GM12878 (cell line): ENCODE measurements around the gene RANBP9. TPM values are rescaled to one million over a fixed set of nuclear protein-coding genes. Genes with fewer than 3 reads are reported as not detected.

ENCODE experiments used
- ATAC-seq: fragments of 200-7000 bp; cut with Tn5 transposase; 3 replicates; pipeline ENCODE4 v1.9.1; 2020; ENCODE audit warnings: mild to moderate bottlenecking, moderate library complexity
- BruUV-seq: library from RNA; stranded (reverse); fragments of 400-500 nt; replicated peaks from 2 replicates; lab custom pipeline; 2021; lab: Mats Ljungman, UMichigan
- CTCF ChIA-PET: fragments of 300-600 bp; sonication (Branson Sonifier 250); formaldehyde crosslinking; extraction: SDS; loops from one replicate; lab custom pipeline; 2021; ENCODE audit warnings: inconsistent platforms; lab: Yijun Ruan, JAX
- POLR2A ChIA-PET: fragments of 350-600 bp; formaldehyde crosslinking; extraction: SDS; loops from one replicate; lab custom pipeline; 2021; ENCODE audit warnings: inconsistent platforms; lab: Charles Lee
- RAD21 ChIA-PET: fragments of 300-600 bp; sonication (Branson Sonifier 250); formaldehyde crosslinking; loops from one replicate; lab custom pipeline; 2023; ENCODE audit warnings: antibody characterized with exemption; ENCODE audit not compliant: unreplicated experiment; lab: Charles Lee
- SMC1A ChIA-PET: fragments of 300-600 bp; sonication (Branson Sonifier 250); formaldehyde crosslinking; loops from one replicate; lab custom pipeline; 2023; ENCODE audit not compliant: unreplicated experiment, uncharacterized antibody; lab: Charles Lee
- DNase-seq: peaks from one replicate; pipeline ENCODE4 v3.0.0-alpha.2; 2011; ENCODE audit warnings: low read depth, low spot score
- FAIRE-seq: peaks from 3 replicates; lab custom pipeline; 2011; peaks lifted over from hg19 to GRCh38; lab: Jason Lieb, UNC
- H2AFZ ChIP-seq: 2 replicates; pipeline ENCODE4 v1.6.0; 2011; ENCODE audit warnings: low read depth, low read length, control low read depth; ENCODE audit not compliant: control insufficient read depth
- H3K27ac ChIP-seq: 2 replicates; pipeline ENCODE4 v1.5.1; 2011; ENCODE audit warnings: control low read depth; ENCODE audit not compliant: control insufficient read depth, insufficient read depth
- H3K27me3 ChIP-seq, 2 experiments: replicated peaks in 1 of 2; 2 replicates each; pipeline versions ENCODE4 v1.6.0 to v1.6.1; 2011; ENCODE audit warnings: low read length in 1 of 2; ENCODE audit not compliant: control insufficient read depth in 2 of 2, insufficient read depth in 2 of 2
- H3K36me3 ChIP-seq, 2 experiments: 2 replicates each; pipeline ENCODE4 v1.5.1; 2011; ENCODE audit warnings: low read length in 1 of 2; ENCODE audit not compliant: control insufficient read depth in 2 of 2, insufficient read depth in 2 of 2
- H3K4me1 ChIP-seq: 2 replicates; pipeline ENCODE4 v1.6.1; 2011; ENCODE audit warnings: mild to moderate bottlenecking, low read length, moderate library complexity, mixed read lengths; ENCODE audit not compliant: control insufficient read depth, insufficient read depth
- H3K4me2 ChIP-seq: 2 replicates; pipeline ENCODE4 v1.6.0; 2011; ENCODE audit warnings: control low read depth; ENCODE audit not compliant: control insufficient read depth, insufficient read depth
- H3K4me3 ChIP-seq: fragments of 200-600 bp; sonication (generic); 2 replicates; pipeline ENCODE4 v1.5.1; 2016
- H3K79me2 ChIP-seq: 2 replicates; pipeline ENCODE4 v1.6.0; 2011; ENCODE audit warnings: low read length; ENCODE audit not compliant: control insufficient read depth, insufficient read depth
- H3K9ac ChIP-seq: 2 replicates; pipeline ENCODE4 v1.8.0; 2011; ENCODE audit warnings: low read length, control low read depth, mixed read lengths; ENCODE audit not compliant: control insufficient read depth, insufficient read depth
- H3K9me3 ChIP-seq: replicated peaks from 3 replicates; pipeline ENCODE4 v1.5.1; 2011; ENCODE audit warnings: mild to moderate bottlenecking, low read length; ENCODE audit not compliant: control insufficient read depth, insufficient read depth
- H4K20me1 ChIP-seq: 2 replicates; pipeline ENCODE4 v1.6.0; 2011; ENCODE audit not compliant: control insufficient read depth, insufficient read depth
- BHLHE40 ChIP-seq, 2 experiments: fragments of 450-650 bp in 1 of 2; IDR thresholded peaks; 2 replicates each; pipeline ENCODE4 v1.6.1; 2011 to 2017; ENCODE audit warnings: low read depth in 2 of 2, borderline replicate concordance in 1 of 2, improper control_type of control experiment in 1 of 2, low read length in 1 of 2, mild to moderate bottlenecking in 1 of 2
- EED ChIP-seq: sonication (generic); IDR thresholded peaks from 2 replicates; pipeline ENCODE4 v1.6.1; 2016; ENCODE audit warnings: antibody characterized with exemption, low read depth
- FOXK2 ChIP-seq: fragments of 450-650 bp; IDR thresholded peaks from 2 replicates; pipeline ENCODE4 v1.6.1; 2017; ENCODE audit warnings: mild to moderate bottlenecking, moderate library complexity
- GABPA ChIP-seq: IDR thresholded peaks from 2 replicates; pipeline ENCODE4 v1.6.1; 2014; ENCODE audit warnings: antibody characterized with exemption, low read depth, mild to moderate bottlenecking, inconsistent platforms
- LARP7 ChIP-seq: fragments of 450-650 bp; IDR thresholded peaks from 2 replicates; pipeline ENCODE4 v1.6.1; 2017; ENCODE audit warnings: mild to moderate bottlenecking
- MEF2A ChIP-seq: IDR thresholded peaks from 2 replicates; pipeline ENCODE4 v1.6.1; 2011; ENCODE audit warnings: low read depth, mild to moderate bottlenecking, low read length, moderate library complexity; ENCODE audit not compliant: insufficient read depth
- NR2F1 ChIP-seq: fragments of 450-650 bp; conservative IDR thresholded peaks from 2 replicates; pipeline ENCODE4 v1.6.1; 2017; ENCODE audit warnings: mild to moderate bottlenecking
- RAD21 ChIP-seq: IDR thresholded peaks from 2 replicates; pipeline ENCODE4 v1.6.1; 2011; ENCODE audit warnings: mild to moderate bottlenecking, low read depth, low read length, moderate library complexity; ENCODE audit not compliant: insufficient read depth
- RFX5 ChIP-seq: IDR thresholded peaks from 2 replicates; pipeline ENCODE4 v1.6.1; 2011; ENCODE audit warnings: low read depth, low read length, improper control_type of control experiment
- SIN3A ChIP-seq: IDR thresholded peaks from 2 replicates; pipeline ENCODE4 v1.6.1; 2012; ENCODE audit warnings: low read depth, low read length, improper control_type of control experiment
- SIX5 ChIP-seq: IDR thresholded peaks from 2 replicates; pipeline ENCODE4 v1.6.1; 2011; ENCODE audit warnings: mild to moderate bottlenecking, low read depth, low read length, moderate library complexity; ENCODE audit not compliant: severe bottlenecking
- in situ Hi-C: fragments of 300-500 bp; cut with MboI; formaldehyde crosslinking; loops from 9 replicates; pipeline ENCODE4 v1.14.3; 2018; ENCODE audit warnings: mixed read lengths
- intact Hi-C: fragments of 100-400 bp; cut with micrococcal nuclease; formaldehyde crosslinking; loops from one replicate; pipeline ENCODE4 v1.14.2; 2022; ENCODE audit not compliant: unreplicated experiment
- polyA plus RNA-seq, 11 experiments: library from polyadenylated mRNA; depleted of rRNA in 4 of 11; unstranded in 6 of 11; stranded (reverse) in 5 of 11; fragments of >200 nt; fragmentation: Nextera tagmentation in 4 of 11; fragmentation: Illumina TruSeq in 1 of 11; extraction: Ambion mirVana in 4 of 11; extraction: Trizol in 1 of 11; gene quantifications; 1 replicate in 1 of 11; 2 replicates in 10 of 11; pipeline versions ENCODE4 v1.2.1 to v1.2.3, GENCODE V29; 2011 to 2016; ENCODE audit warnings: inconsistent platforms in 2 of 11, missing spikeins in 2 of 11, low read depth in 1 of 11
- total RNA-seq, 4 experiments: library from RNA; depleted of rRNA in 3 of 4; stranded (reverse); fragments of >200 nt in 3 of 4; fragmentation: Illumina TruSeq in 1 of 4; extraction: Trizol in 1 of 4; gene quantifications; 2 replicates each; pipeline versions ENCODE4 v1.2.1 to v1.2.3, GENCODE V29; 2013 to 2021
- TF ChIP-seq, protein P1 (sequence below): fragments of 450-650 bp; formaldehyde crosslinking; IDR thresholded peaks from 2 replicates; pipeline ENCODE4 v1.5.0; 2022; ENCODE audit warnings: mild to moderate bottlenecking, missing genetic modification characterization
- TF ChIP-seq, protein P2 (sequence below): fragments of 450-650 bp; IDR thresholded peaks from 2 replicates; pipeline ENCODE4 v1.6.1; 2017; ENCODE audit warnings: antibody characterized with exemption, mild to moderate bottlenecking, moderate library complexity

The RANBP9 gene
- total and polyA plus RNA-seq, 10 of the 15 experiments (the other 5 are each of a cell fraction or from before 2014, with no cell fraction given) = 3.7 to 43.1 (median 16.2) TPM

DNA sequence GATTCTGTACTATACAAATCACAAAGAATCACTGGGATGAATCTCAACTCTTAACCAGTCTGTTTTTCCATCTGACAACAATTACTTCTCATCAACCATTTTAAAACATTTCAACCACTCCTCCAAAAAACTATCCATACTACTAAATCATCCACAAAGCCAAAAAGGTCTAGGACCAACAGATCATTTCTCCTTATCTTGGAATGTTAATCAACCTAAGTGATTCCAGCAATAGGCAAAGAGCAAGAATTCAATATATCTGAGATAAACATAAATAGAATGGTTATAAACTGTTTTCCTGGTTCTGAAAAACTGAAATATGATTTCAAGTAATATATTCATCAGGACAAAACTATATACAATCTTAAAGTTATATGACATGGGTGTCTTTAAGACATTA lies 28.6 kb downstream of the RANBP9 start:
- no peaks in the 10 kb centered on the region; the same call in 1 of the 3 replicates for H3K9me3 ChIP-seq
- in situ Hi-C loops = no loop called here
- H3K79me2 ChIP-seq = peaks cover 38% of the 10 kb centered on the region
- no peaks in the 10 kb centered on the region for H4K20me1 ChIP-seq
- CTCF ChIA-PET = no interaction called here
- no peak for DNase-seq
- H3K4me1 ChIP-seq = peaks cover 12% of the 10 kb centered on the region
- intact Hi-C loops = no loop called here
- no peak overlapping the region for H2AFZ ChIP-seq
- POLR2A ChIA-PET = no interaction called here
- BruUV-seq = no TSS peak
- H3K36me3 ChIP-seq = peaks cover 3 to 4% of the 10 kb centered on the region in 2 experiments; a peak in 3 of 4 replicates
- no peak overlapping the region for H3K4me3 ChIP-seq
- H3K27me3 ChIP-seq = no peaks in the 10 kb centered on the region
- TF ChIP-seq, protein P1, sequence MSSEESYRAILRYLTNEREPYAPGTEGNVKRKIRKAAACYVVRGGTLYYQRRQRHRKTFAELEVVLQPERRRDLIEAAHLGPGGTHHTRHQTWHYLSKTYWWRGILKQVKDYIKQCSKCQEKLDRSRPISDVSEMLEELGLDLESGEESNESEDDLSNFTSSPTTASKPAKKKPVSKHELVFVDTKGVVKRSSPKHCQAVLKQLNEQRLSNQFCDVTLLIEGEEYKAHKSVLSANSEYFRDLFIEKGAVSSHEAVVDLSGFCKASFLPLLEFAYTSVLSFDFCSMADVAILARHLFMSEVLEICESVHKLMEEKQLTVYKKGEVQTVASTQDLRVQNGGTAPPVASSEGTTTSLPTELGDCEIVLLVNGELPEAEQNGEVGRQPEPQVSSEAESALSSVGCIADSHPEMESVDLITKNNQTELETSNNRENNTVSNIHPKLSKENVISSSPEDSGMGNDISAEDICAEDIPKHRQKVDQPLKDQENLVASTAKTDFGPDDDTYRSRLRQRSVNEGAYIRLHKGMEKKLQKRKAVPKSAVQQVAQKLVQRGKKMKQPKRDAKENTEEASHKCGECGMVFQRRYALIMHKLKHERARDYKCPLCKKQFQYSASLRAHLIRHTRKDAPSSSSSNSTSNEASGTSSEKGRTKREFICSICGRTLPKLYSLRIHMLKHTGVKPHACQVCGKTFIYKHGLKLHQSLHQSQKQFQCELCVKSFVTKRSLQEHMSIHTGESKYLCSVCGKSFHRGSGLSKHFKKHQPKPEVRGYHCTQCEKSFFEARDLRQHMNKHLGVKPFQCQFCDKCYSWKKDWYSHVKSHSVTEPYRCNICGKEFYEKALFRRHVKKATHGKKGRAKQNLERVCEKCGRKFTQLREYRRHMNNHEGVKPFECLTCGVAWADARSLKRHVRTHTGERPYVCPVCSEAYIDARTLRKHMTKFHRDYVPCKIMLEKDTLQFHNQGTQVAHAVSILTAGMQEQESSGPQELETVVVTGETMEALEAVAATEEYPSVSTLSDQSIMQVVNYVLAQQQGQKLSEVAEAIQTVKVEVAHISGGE (CRISPR knock-in tag) = no peak
- no peak for TF ChIP-seq NR2F1
- TF ChIP-seq SIX5 = no peak
- no peak for TF ChIP-seq SIN3A
- no peak for TF ChIP-seq RFX5
- TF ChIP-seq RAD21 = no peak
- no peak for TF ChIP-seq BHLHE40 (IDR thresholded peaks at IDR 0.05; ENCODE audit: borderline replicate concordance in 1 of 2, low read depth in 2 of 2, low read length in 1 of 2)
- no peak for TF ChIP-seq EED
- no peak for TF ChIP-seq FOXK2
- no peak for TF ChIP-seq GABPA
- TF ChIP-seq, protein P2, sequence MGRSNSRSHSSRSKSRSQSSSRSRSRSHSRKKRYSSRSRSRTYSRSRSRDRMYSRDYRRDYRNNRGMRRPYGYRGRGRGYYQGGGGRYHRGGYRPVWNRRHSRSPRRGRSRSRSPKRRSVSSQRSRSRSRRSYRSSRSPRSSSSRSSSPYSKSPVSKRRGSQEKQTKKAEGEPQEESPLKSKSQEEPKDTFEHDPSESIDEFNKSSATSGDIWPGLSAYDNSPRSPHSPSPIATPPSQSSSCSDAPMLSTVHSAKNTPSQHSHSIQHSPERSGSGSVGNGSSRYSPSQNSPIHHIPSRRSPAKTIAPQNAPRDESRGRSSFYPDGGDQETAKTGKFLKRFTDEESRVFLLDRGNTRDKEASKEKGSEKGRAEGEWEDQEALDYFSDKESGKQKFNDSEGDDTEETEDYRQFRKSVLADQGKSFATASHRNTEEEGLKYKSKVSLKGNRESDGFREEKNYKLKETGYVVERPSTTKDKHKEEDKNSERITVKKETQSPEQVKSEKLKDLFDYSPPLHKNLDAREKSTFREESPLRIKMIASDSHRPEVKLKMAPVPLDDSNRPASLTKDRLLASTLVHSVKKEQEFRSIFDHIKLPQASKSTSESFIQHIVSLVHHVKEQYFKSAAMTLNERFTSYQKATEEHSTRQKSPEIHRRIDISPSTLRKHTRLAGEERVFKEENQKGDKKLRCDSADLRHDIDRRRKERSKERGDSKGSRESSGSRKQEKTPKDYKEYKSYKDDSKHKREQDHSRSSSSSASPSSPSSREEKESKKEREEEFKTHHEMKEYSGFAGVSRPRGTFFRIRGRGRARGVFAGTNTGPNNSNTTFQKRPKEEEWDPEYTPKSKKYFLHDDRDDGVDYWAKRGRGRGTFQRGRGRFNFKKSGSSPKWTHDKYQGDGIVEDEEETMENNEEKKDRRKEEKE = no peak
- no peak for TF ChIP-seq LARP7
- TF ChIP-seq MEF2A = no peak
- ATAC-seq = no peak
- no peak for FAIRE-seq
- no peak overlapping the region for H3K27ac ChIP-seq
- RAD21 ChIA-PET = no interaction called here
- H3K4me2 ChIP-seq = no peak overlapping the region
- SMC1A ChIA-PET = no interaction called here
- H3K9ac ChIP-seq = no peak overlapping the region
